Keratinocyte (primary cell): ENCODE results near the gene POLD1. TPM values are rescaled to one million over a fixed set of nuclear protein-coding genes. Genes with fewer than 3 reads are reported as not detected.
"Not testable (repeated sequence)": the region's sequence is repeated elsewhere in the genome, so short reads cannot be mapped to it uniquely, and the experiment has no call there.

Experiments used
- DNase-seq: peaks from one replicate; pipeline ENCODE4 v3.0.0-alpha.2; 2011; ENCODE audit warnings: low read depth, missing footprints, low spot score
- FAIRE-seq: peaks from 2 replicates; lab custom pipeline; 2011; peaks lifted over from hg19 to GRCh38; lab: Jason Lieb, UNC
- H2AFZ ChIP-seq: 2 replicates; pipeline ENCODE4 v1.6.0; 2012; ENCODE audit warnings: low read length, control low read depth, inconsistent platforms; ENCODE audit not compliant: control insufficient read depth
- H3K27ac ChIP-seq: 2 replicates; pipeline ENCODE4 v1.5.1; 2011; ENCODE audit warnings: low read length; ENCODE audit not compliant: control insufficient read depth, insufficient read depth
- H3K27me3 ChIP-seq: 3 replicates; pipeline ENCODE4 v1.6.0; 2011; ENCODE audit warnings: low read length; ENCODE audit not compliant: control insufficient read depth, insufficient read depth; ENCODE audit errors: extremely low read depth
- H3K36me3 ChIP-seq, 2 experiments: 2 replicates in 1 of 2; 3 replicates in 1 of 2; pipeline ENCODE4 v1.5.1; 2011; ENCODE audit warnings: low read length in 2 of 2, mild to moderate bottlenecking in 1 of 2; ENCODE audit not compliant: control insufficient read depth in 2 of 2, insufficient read depth in 2 of 2; ENCODE audit errors: extremely low read depth in 1 of 2
- H3K4me1 ChIP-seq: 3 replicates; pipeline ENCODE4 v1.5.1; 2011; ENCODE audit warnings: low read length; ENCODE audit not compliant: control insufficient read depth, insufficient read depth; ENCODE audit errors: extremely low read depth
- H3K4me2 ChIP-seq: 3 replicates; pipeline ENCODE4 v1.6.0; 2011; ENCODE audit warnings: low read depth, low read length; ENCODE audit not compliant: control insufficient read depth, insufficient read depth; ENCODE audit errors: extremely low read depth
- H3K4me3 ChIP-seq, 3 experiments: fragments of 200-600 bp in 1 of 3; sonication (generic) in 1 of 3; 2 replicates in 2 of 3; 3 replicates in 1 of 3; pipeline ENCODE4 v1.5.1; 2011 to 2016; ENCODE audit warnings: low read length in 3 of 3, mild to moderate bottlenecking in 3 of 3, control low read depth in 2 of 3, inconsistent platforms in 1 of 3, low read depth in 1 of 3, mixed read lengths in 1 of 3, mixed run types in 1 of 3, moderate library complexity in 1 of 3; ENCODE audit not compliant: control insufficient read depth in 2 of 3, insufficient read depth in 2 of 3; ENCODE audit errors: extremely low read depth in 1 of 3
- H3K79me2 ChIP-seq: 2 replicates; pipeline ENCODE4 v1.6.0; 2012; ENCODE audit warnings: low read length; ENCODE audit not compliant: control insufficient read depth, insufficient read depth
- H3K9ac ChIP-seq: 3 replicates; pipeline ENCODE4 v1.6.0; 2011; ENCODE audit warnings: low read length; ENCODE audit not compliant: control insufficient read depth, insufficient read depth; ENCODE audit errors: extremely low read depth
- H3K9me1 ChIP-seq: 3 replicates; pipeline ENCODE4 v1.6.0; 2011; ENCODE audit warnings: low read length; ENCODE audit not compliant: control insufficient read depth, insufficient read depth; ENCODE audit errors: extremely low read depth
- H3K9me3 ChIP-seq: 2 replicates; pipeline ENCODE4 v1.5.1; 2012; ENCODE audit warnings: low read depth, low read length; ENCODE audit not compliant: control insufficient read depth
- H4K20me1 ChIP-seq: 3 replicates; pipeline ENCODE4 v1.6.0; 2011; ENCODE audit warnings: low read length; ENCODE audit not compliant: control insufficient read depth, insufficient read depth; ENCODE audit errors: extremely low read depth
- CTCF ChIP-seq, 3 experiments: IDR thresholded peaks in 1 of 3; conservative IDR thresholded peaks in 1 of 3; optimal IDR thresholded peaks in 1 of 3; 2 replicates in 2 of 3; 3 replicates in 1 of 3; pipeline versions ENCODE3 to v1.5.1; 2011; ENCODE audit warnings: low read length in 3 of 3, mild to moderate bottlenecking in 3 of 3, moderate library complexity in 2 of 3, control low read depth in 1 of 3, inconsistent platforms in 1 of 3; ENCODE audit not compliant: insufficient read depth in 2 of 3; ENCODE audit errors: extremely low read depth in 1 of 3
- EZH2 ChIP-seq: IDR thresholded peaks from one replicate; pipeline ENCODE4 v1.6.1; 2012; ENCODE audit warnings: inconsistent platforms, mild to moderate bottlenecking, low read length, moderate library complexity
- dilution Hi-C: fragments of 300-500 bp; cut with MboI; formaldehyde crosslinking; loops from one replicate; pipeline ENCODE4 v1.7.0; 2020; ENCODE audit warnings: low sequenced_read_pairs; ENCODE audit not compliant: extremely low pct_ligation_motif_present
- polyA plus RNA-seq, 5 experiments: library from polyadenylated mRNA; depleted of rRNA in 3 of 5; stranded (reverse) in 3 of 5; stranded (forward) in 1 of 5; unstranded in 1 of 5; fragments of >200 nt; gene quantifications; 1 replicate in 1 of 5; 2 replicates in 3 of 5; 3 replicates in 1 of 5; pipeline versions ENCODE4 v1.2.1 to v1.2.3, GENCODE V29; 2011 to 2012; ENCODE audit warnings: missing spikeins in 2 of 5, low read depth in 1 of 5, low replicate concordance in 1 of 5

Gene POLD1
- polyA plus RNA-seq, 1 donor (not counting 4 experiments of a cell fraction or from before 2014, with no cell fraction given), result 8.7 TPM

- no peaks in the 10 kb centered on the region for H3K27me3 ChIP-seq
- no peaks in the 10 kb centered on the region for H3K9me3 ChIP-seq
- no peaks in the 10 kb centered on the region for H3K79me2 ChIP-seq
- H3K4me1 ChIP-seq, result peaks cover 1% of the 10 kb centered on the region
- TF ChIP-seq CTCF (optimal IDR thresholded peaks at IDR 0.05 in 1 of 3, IDR thresholded peaks at IDR 0.05 in 1 of 3, conservative IDR thresholded peaks at IDR 0.05 in 1 of 3; ENCODE audit: extremely low read depth in 1 of 3, insufficient read depth in 2 of 3, low read length in 3 of 3), result no peak
- TF ChIP-seq EZH2, result no peak
- no peak overlapping the region for H3K4me2 ChIP-seq
- dilution Hi-C loops, result no loop called here
- H3K4me3 ChIP-seq, result no peak overlapping the region
- H3K36me3 ChIP-seq, result no peaks in the 10 kb centered on the region
- H4K20me1 ChIP-seq, result no peaks in the 10 kb centered on the region
- H3K9ac ChIP-seq, result no peak overlapping the region
- H3K27ac ChIP-seq, result no peak overlapping the region
- H3K9me1 ChIP-seq, result no peaks in the 10 kb centered on the region
- DNase-seq (no peak), FAIRE-seq (no peak)
- no peak overlapping the region for H2AFZ ChIP-seq
Observed at GRCh38 chr19:50344661-50345318, 39.4 kb upstream of the POLD1 start.

GRCh38 chr19:50347089-50347581 is 37.0 kb upstream of the POLD1 start:
- H3K9me3 ChIP-seq, H4K20me1 ChIP-seq, H2AFZ ChIP-seq, H3K4me2 ChIP-seq, H3K27me3 ChIP-seq, H3K9me1 ChIP-seq, H3K27ac ChIP-seq, H3K4me3 ChIP-seq, H3K9ac ChIP-seq, FAIRE-seq, H3K79me2 ChIP-seq, DNase-seq, dilution Hi-C loops, H3K4me1 ChIP-seq, H3K36me3 ChIP-seq: not testable (repeated sequence)
